K562 (cell line): Measurements from ENCODE around the gene KLHL22. TPM values are rescaled to one million over a fixed set of nuclear protein-coding genes. Genes with fewer than 3 reads are reported as not detected.

Experiments used
- ATAC-seq: fragments of 200-7000 bp; cut with Tn5 transposase; 3 replicates; pipeline ENCODE4 v1.9.1; 2020; ENCODE audit warnings: moderate library complexity
- BruUV-seq: library from RNA; stranded (reverse); fragments of 400-500 nt; replicated peaks from 2 replicates; lab custom pipeline; 2021; lab: Mats Ljungman, UMichigan
- CTCF ChIA-PET: fragments of 300-600 bp; formaldehyde crosslinking; extraction: SDS; loops from one replicate; lab custom pipeline; 2021; ENCODE audit warnings: low intra/inter-chr PET ratio; lab: Yijun Ruan, JAX
- POLR2A ChIA-PET: fragments of 300-600, 350-650 bp; sonication (Branson Sonifier 250); formaldehyde crosslinking; extraction: SDS; loops from one replicate; lab custom pipeline; 2021; ENCODE audit warnings: antibody characterized with exemption, inconsistent platforms; lab: Yijun Ruan, JAX
- DNase-seq, 4 experiments: peaks; one replicate each; pipeline versions ENCODE4 v3.0.0 to v3.0.0-alpha.2; 2011 to 2018; ENCODE audit warnings: low spot score in 3 of 4, mixed read lengths in 3 of 4; ENCODE audit errors: extremely low read depth in 1 of 4
- FAIRE-seq: peaks from 2 replicates; lab custom pipeline; 2011; peaks lifted over from hg19 to GRCh38; lab: Jason Lieb, UNC
- H2AFZ ChIP-seq: 2 replicates; pipeline ENCODE4 v1.6.0; 2011; ENCODE audit warnings: low read depth, low read length, control low read depth, inconsistent platforms
- H3K27ac ChIP-seq: fragments of 200-600 bp; 3 replicates; pipeline ENCODE4 v1.8.0; 2011; ENCODE audit warnings: low read depth, mild to moderate bottlenecking, control low read depth, inconsistent platforms, low read length, moderate library complexity, mixed read lengths; ENCODE audit errors: extremely low read depth
- H3K27me3 ChIP-seq, 2 experiments: fragments of 300-600 bp in 1 of 2; 2 replicates in 1 of 2; 3 replicates in 1 of 2; pipeline versions ENCODE4 v1.6.0 to v1.8.0; 2011; ENCODE audit warnings: inconsistent platforms in 2 of 2, low read length in 2 of 2, mild to moderate bottlenecking in 1 of 2, mixed read lengths in 1 of 2, moderate library complexity in 1 of 2; ENCODE audit not compliant: control insufficient read depth in 2 of 2, insufficient read depth in 2 of 2
- H3K36me3 ChIP-seq: fragments of 300-600 bp; 3 replicates; pipeline ENCODE4 v1.8.0; 2011; ENCODE audit warnings: mild to moderate bottlenecking, low read length, inconsistent platforms; ENCODE audit not compliant: control insufficient read depth, insufficient read depth
- H3K4me1 ChIP-seq, 2 experiments: fragments of 200-600 bp in 1 of 2; replicated peaks in 1 of 2; 2 replicates in 1 of 2; 3 replicates in 1 of 2; pipeline versions ENCODE4 v1.5.1 to v1.8.0; 2011; ENCODE audit warnings: inconsistent platforms in 2 of 2, low read length in 2 of 2, mild to moderate bottlenecking in 1 of 2, mixed read lengths in 1 of 2, moderate library complexity in 1 of 2; ENCODE audit not compliant: control insufficient read depth in 2 of 2, insufficient read depth in 2 of 2
- H3K4me2 ChIP-seq: 2 replicates; pipeline ENCODE4 v1.6.1; 2011; ENCODE audit warnings: low read length, control low read depth, inconsistent platforms, mixed read lengths; ENCODE audit not compliant: insufficient read depth
- H3K4me3 ChIP-seq: fragments of 200-600 bp; sonication (generic), shearing (Covaris generic); 2 replicates; pipeline ENCODE4 v1.5.1; 2016; ENCODE audit warnings: control low read depth, inconsistent platforms
- H3K79me2 ChIP-seq: fragments of 200-600 bp; 3 replicates; pipeline ENCODE4 v1.8.0; 2011; ENCODE audit warnings: low read length, inconsistent platforms; ENCODE audit not compliant: control insufficient read depth, insufficient read depth
- H3K9ac ChIP-seq, 2 experiments: 2 replicates each; pipeline versions ENCODE4 v1.6.0 to v1.6.1; 2011; ENCODE audit warnings: low read depth in 2 of 2, low read length in 2 of 2, control low read depth in 1 of 2, inconsistent platforms in 1 of 2, mild to moderate bottlenecking in 1 of 2, mixed read lengths in 1 of 2; ENCODE audit not compliant: insufficient read depth in 1 of 2
- H3K9me1 ChIP-seq: one replicate; pipeline ENCODE4 v1.6.0; 2011; ENCODE audit warnings: inconsistent platforms, mild to moderate bottlenecking, low read length, moderate library complexity; ENCODE audit not compliant: control insufficient read depth, insufficient read depth
- H3K9me3 ChIP-seq: replicated peaks from 2 replicates; pipeline ENCODE4 v1.5.1; 2011; ENCODE audit warnings: low read depth, low read length, inconsistent platforms; ENCODE audit not compliant: control insufficient read depth, insufficient read depth
- H4K20me1 ChIP-seq: replicated peaks from 2 replicates; pipeline ENCODE4 v1.6.1; 2011; ENCODE audit warnings: low read length, inconsistent platforms, mixed read lengths; ENCODE audit not compliant: control insufficient read depth, insufficient read depth
- AFF1 ChIP-seq, 2 experiments: fragments of 450-650 bp; IDR thresholded peaks; 2 replicates each; pipeline ENCODE4 v1.6.1; 2018; ENCODE audit warnings: mild to moderate bottlenecking in 2 of 2, low read depth in 1 of 2; ENCODE audit not compliant: partially characterized antibody in 2 of 2
- BRCA1 ChIP-seq, 2 experiments: fragments of 450-650 bp in 1 of 2; sonication (generic) in 1 of 2; formaldehyde crosslinking in 1 of 2; IDR thresholded peaks; 2 replicates each; pipeline versions ENCODE4 v1.5.0 to v1.6.1; 2017 to 2020; ENCODE audit warnings: mild to moderate bottlenecking in 1 of 2, missing genetic modification reagents in 1 of 2
- DLX4 ChIP-seq: fragments of 250-450 bp; sonication (Bioruptor Pico); IDR thresholded peaks from 2 replicates; pipeline ENCODE4 v1.6.1; 2021; ENCODE audit warnings: mild to moderate bottlenecking
- E2F1 ChIP-seq: sonication (generic); formaldehyde crosslinking; IDR thresholded peaks from 2 replicates; pipeline ENCODE4 v1.8.1; 2023; ENCODE audit warnings: mild to moderate bottlenecking, missing genetic modification reagents, moderate library complexity
- EGR1 ChIP-seq: fragments of 450-650 bp; conservative IDR thresholded peaks from 2 replicates; pipeline ENCODE4 v1.6.1; 2017; ENCODE audit warnings: mild to moderate bottlenecking
- NBN ChIP-seq: fragments of 450-650 bp; IDR thresholded peaks from 2 replicates; pipeline ENCODE4 v1.6.1; 2016; ENCODE audit warnings: low read depth, mild to moderate bottlenecking
- POLR2A ChIP-seq: fragments of 450-650 bp; conservative IDR thresholded peaks from 2 replicates; pipeline ENCODE4 v1.6.1; 2016
- RNF219 ChIP-seq: fragments of 250-450 bp; sonication (Bioruptor Pico); IDR thresholded peaks from 2 replicates; pipeline ENCODE4 v1.5.0; 2022; ENCODE audit warnings: mild to moderate bottlenecking
- RUNX1 ChIP-seq: sonication (generic); IDR thresholded peaks from 2 replicates; pipeline ENCODE4 v1.6.1; 2016; ENCODE audit warnings: antibody characterized with exemption, low read depth
- SMAD4 ChIP-seq: fragments of 250-450 bp; sonication (Bioruptor Pico); conservative IDR thresholded peaks from 2 replicates; pipeline ENCODE4 v1.8.0; 2021; ENCODE audit warnings: inconsistent platforms, mild to moderate bottlenecking, moderate library complexity
- SMARCB1 ChIP-seq: IDR thresholded peaks from 2 replicates; pipeline ENCODE4 v1.6.1; 2011; ENCODE audit warnings: improper control_type of control experiment, low read depth; ENCODE audit not compliant: insufficient read length
- TBP ChIP-seq: optimal IDR thresholded peaks from 2 replicates; pipeline ENCODE3; 2011; ENCODE audit warnings: low read depth, low read length, improper control_type of control experiment
- ZKSCAN3 ChIP-seq: fragments of 250-450 bp; sonication (Bioruptor Pico); IDR thresholded peaks from 2 replicates; pipeline ENCODE4 v1.4.0; 2020
- WGBS: fragments of 100-300 bp; shearing (Covaris generic); methylation state at CpG from one replicate; pipeline ENCODE4 v1.1.6; 2016; ENCODE audit warnings: low coverage, mixed read lengths; ENCODE audit not compliant: insufficient coverage; ENCODE audit errors: missing lambda C conversion rate; 5-methylcytosine and 5-hydroxymethylcytosine counted together
- in situ Hi-C: fragments of 300-500 bp; cut with MboI; formaldehyde crosslinking; loops from 4 replicates; pipeline ENCODE4 v1.15.0; 2018; ENCODE audit warnings: inconsistent platforms, mixed read lengths
- intact Hi-C: fragments of 100-400 bp; cut with micrococcal nuclease; formaldehyde crosslinking; loops from 2 replicates; pipeline ENCODE4 v1.14.2; 2022
- polyA plus RNA-seq, 8 experiments: library from polyadenylated mRNA; depleted of rRNA in 4 of 8; stranded (reverse) in 5 of 8; unstranded in 3 of 8; fragments of >200 nt; fragmentation: Nextera tagmentation in 2 of 8; fragmentation: Illumina TruSeq in 1 of 8; extraction: Ambion mirVana in 2 of 8; extraction: Trizol in 1 of 8; gene quantifications; 2 replicates each; pipeline versions ENCODE4 v1.2.1 to v1.2.3, GENCODE V29; 2011 to 2014; ENCODE audit warnings: inconsistent platforms in 1 of 8, missing spikeins in 1 of 8
- total RNA-seq, 7 experiments: library from RNA; depleted of rRNA in 6 of 7; stranded (reverse); fragments of >200 nt in 6 of 7; fragmentation: Illumina TruSeq in 2 of 7; extraction: Trizol in 2 of 7; gene quantifications; 2 replicates each; pipeline versions ENCODE4 v1.2.1 to v1.2.3, GENCODE V29; 2011 to 2021; ENCODE audit warnings: low replicate concordance in 1 of 7

Gene KLHL22
- total and polyA plus RNA-seq, 9 of the 15 experiments (the other 6 are each of a cell fraction or from before 2014, with no cell fraction given) = 1.3 to 25.6 (median 15.2) TPM

GRCh38 chr22:20395181-20395906 is 100.3 kb downstream of the KLHL22 start:
- ChIA-PET POLR2A (interaction anchor here (0.6 to 7.0 kb wide), 14 partner anchors 10 to 458 kb away, joined by 3 to 84 read pairs (median 4); no protein-coding TSS in a partner anchor), CTCF (no interaction called here)
- peaks cover 2% of the 10 kb centered on the region for H3K9me1 ChIP-seq
- no peaks in the 10 kb centered on the region for H4K20me1 ChIP-seq
- peaks cover 16 to 35% of the 10 kb centered on the region in 2 experiments for H3K4me1 ChIP-seq
- H2AFZ ChIP-seq = no peak overlapping the region
- BruUV-seq = no TSS peak
- intact Hi-C loops (loop anchor here (2.0 kb wide), 1 partner anchor 75 kb away; the partner anchor contains the start of gene DGCR6L), in situ Hi-C loops (loop anchor here (10.0 kb wide), 1 partner anchor 51 kb away; no protein-coding TSS in a partner anchor)
- ATAC-seq (no peak), DNase-seq (peak in 3 of 4 experiments; percentile 27 to 32 (median 31)), FAIRE-seq (no peak)
- H3K4me3 ChIP-seq = peak overlapping the region; percentile 52; the same call in 1 of the 2 replicates
- H3K4me2 ChIP-seq = peak overlapping the region; percentile 90
- peaks cover 9% of the 10 kb centered on the region; the same call in 2 of the 3 replicates for H3K36me3 ChIP-seq
- H3K9me3 ChIP-seq = peaks cover 3% of the 10 kb centered on the region; the same call in 1 of the 2 replicates
- peak overlapping the region; percentile 72 to 96; a peak in 2 of 4 replicates for H3K9ac ChIP-seq
- peaks cover 17% of the 10 kb centered on the region for H3K79me2 ChIP-seq
- 83% methylated on average over 20 of the region's 20 CpGs for WGBS
- H3K27me3 ChIP-seq = peaks cover 3 to 13% of the 10 kb centered on the region in 2 experiments; a peak in 4 of 5 replicates
- no peak overlapping the region for H3K27ac ChIP-seq
- TF ChIP-seq POLR2A (no peak), DLX4 (no peak), NBN (no peak), AFF1 (IDR thresholded peaks at IDR 0.05; ENCODE audit: low read depth in 1 of 2, partially characterized antibody in 2 of 2) (no peak), RNF219 (CRISPR knock-in tag) (no peak), EGR1 (no peak), RUNX1 (no peak), BRCA1 (IDR thresholded peaks at IDR 0.05) (no peak), BRCA1 (CRISPR knock-in tag; IDR thresholded peaks at IDR 0.05) (no peak), SMARCB1 (no peak), TBP (no peak), SMAD4 (CRISPR knock-in tag) (peak; percentile 50; the same call in 1 of the 2 replicates), E2F1 (CRISPR knock-in tag) (0 out of 2 replicates have a peak, but pooled peaks have one; percentile 44), ZKSCAN3 (CRISPR knock-in tag) (no peak)
